ENCODE results near the gene ALK. TPM values are rescaled to one million over a fixed set of nuclear protein-coding genes. Genes with fewer than 3 reads are reported as not detected.

Gene ALK
- polyA plus RNA-seq, 1 of the 3 experiments (the other 2 are of a cell fraction): 0.30 TPM

- Histone ChIP-seq H3K4me1 (ENCODE audit: control insufficient read depth in 1 of 2, insufficient read depth in 2 of 2, low read depth in 1 of 2, low read length in 1 of 2) (no peaks in the 10 kb centered on the region; a peak in 2 of 4 replicates), H3K9me3 (no peaks in the 10 kb centered on the region), H4K20me1 (ENCODE audit: insufficient read depth) (no peaks in the 10 kb centered on the region), H3K9me2 (no peaks in the 10 kb centered on the region), H3K27me3 (ENCODE audit: insufficient read depth) (no peaks in the 10 kb centered on the region), H3F3A (replicated peaks; ENCODE audit: insufficient read depth) (no peaks in the 10 kb centered on the region), H3K4me3 (ENCODE audit: low read depth in 2 of 2, low read length in 1 of 2) (no peak overlapping the region), H3K79me2 (ENCODE audit: insufficient read depth) (no peaks in the 10 kb centered on the region), H3K27ac (ENCODE audit: low read depth in 2 of 2, low read length in 1 of 2) (no peak overlapping the region), H3K9ac (no peak overlapping the region), H3K36me3 (replicated peaks in 1 of 2; ENCODE audit: control insufficient read depth in 1 of 2, insufficient read depth in 2 of 2, low read length in 1 of 2) (peaks cover 10 to 52% of the 10 kb centered on the region in 2 experiments), H3K4me2 (no peak overlapping the region), H2AFZ (ENCODE audit: low read depth) (no peak overlapping the region)
- no peak for DNase-seq
- POLR2A ChIA-PET: no interaction called here
- TF ChIP-seq EZH2phosphoT487 (IDR thresholded peaks at IDR 0.05; ENCODE audit: borderline replicate concordance, low read depth) (no peak), RAD21 (IDR thresholded peaks at IDR 0.05; ENCODE audit: low read length) (no peak), NRF1 (IDR thresholded peaks at IDR 0.05; ENCODE audit: low read depth, low read length) (no peak), JUND (IDR thresholded peaks at IDR 0.05) (no peak), SIN3A (IDR thresholded peaks at IDR 0.05; ENCODE audit: borderline replicate concordance, low read depth, low read length) (no peak), RFX5 (IDR thresholded peaks at IDR 0.05; ENCODE audit: low read length) (no peak), TAF1 (IDR thresholded peaks at IDR 0.05; ENCODE audit: borderline replicate concordance, low read depth, low read length) (no peak), CTCF (IDR thresholded peaks at IDR 0.05) (no peak), FOXM1 (IDR thresholded peaks at IDR 0.05; ENCODE audit: low read depth) (no peak), GABPA (IDR thresholded peaks at IDR 0.05; ENCODE audit: low read depth) (no peak), FOXJ3 (CRISPR knock-in tag; IDR thresholded peaks at IDR 0.05) (no peak), RXRA (IDR thresholded peaks at IDR 0.05; ENCODE audit: borderline replicate concordance, low read depth) (no peak), POLR2AphosphoS5 (IDR thresholded peaks at IDR 0.05; ENCODE audit: low read depth, low read length) (no peak), PBX3 (IDR thresholded peaks at IDR 0.05) (no peak), RCOR1 (IDR thresholded peaks at IDR 0.05; ENCODE audit: low read length) (no peak)
- CTCF ChIA-PET: interaction anchor here (1.1 to 2.0 kb wide), 6 partner anchors 11 to 228 kb away, joined by 3 to 6 read pairs (median 4); no protein-coding TSS in a partner anchor
- WGBS (ENCODE audit: low lambda C conversion rate): 98% methylated on average over 1 of the region's 1 CpG
Observed at GRCh38 chr2:29186817-29187216, 734.6 kb downstream of the ALK start.

GRCh38 chr2:29184531-29184930, 736.9 kb downstream of the ALK start:
- H3K4me1 ChIP-seq (ENCODE audit: control insufficient read depth in 1 of 2, insufficient read depth in 2 of 2, low read depth in 1 of 2, low read length in 1 of 2): peaks cover 0 to 3% of the 10 kb centered on the region in 2 experiments; a peak in 2 of 4 replicates
- H3K36me3 ChIP-seq (replicated peaks in 1 of 2; ENCODE audit: control insufficient read depth in 1 of 2, insufficient read depth in 2 of 2, low read length in 1 of 2): peaks cover 10 to 45% of the 10 kb centered on the region in 2 experiments
- H3K79me2 ChIP-seq (ENCODE audit: insufficient read depth): no peaks in the 10 kb centered on the region
- WGBS (ENCODE audit: low lambda C conversion rate): 96% methylated on average over 6 of the region's 6 CpGs
- H3K27me3 ChIP-seq (ENCODE audit: insufficient read depth): no peaks in the 10 kb centered on the region
- H3K9ac ChIP-seq: no peak overlapping the region
- no peaks in the 10 kb centered on the region for H3K9me3 ChIP-seq
- no peak for DNase-seq
- POLR2A ChIA-PET: no interaction called here
- no peak overlapping the region for H3K27ac ChIP-seq (ENCODE audit: low read depth in 2 of 2, low read length in 1 of 2)
- CTCF ChIA-PET: interaction anchor here (0.7 to 2.2 kb wide), 4 partner anchors 9 to 226 kb away, joined by 3 to 8 read pairs (median 6); no protein-coding TSS in a partner anchor
- no peak overlapping the region for H3K4me2 ChIP-seq
- H3K9me2 ChIP-seq: no peaks in the 10 kb centered on the region
- H2AFZ ChIP-seq (ENCODE audit: low read depth): no peak overlapping the region
- no peaks in the 10 kb centered on the region for H4K20me1 ChIP-seq (ENCODE audit: insufficient read depth)
- H3K4me3 ChIP-seq (ENCODE audit: low read depth in 2 of 2, low read length in 1 of 2): no peak overlapping the region
- no peaks in the 10 kb centered on the region for H3F3A ChIP-seq (replicated peaks; ENCODE audit: insufficient read depth)
- TF ChIP-seq GATA2 (CRISPR knock-in tag; IDR thresholded peaks at IDR 0.05) (no peak), PBX3 (IDR thresholded peaks at IDR 0.05) (no peak), NRF1 (IDR thresholded peaks at IDR 0.05; ENCODE audit: low read depth, low read length) (no peak), TCF12 (IDR thresholded peaks at IDR 0.05) (no peak), RFX5 (IDR thresholded peaks at IDR 0.05; ENCODE audit: low read length) (no peak), CTCF (IDR thresholded peaks at IDR 0.05) (no peak), JUND (IDR thresholded peaks at IDR 0.05) (no peak), USF1 (IDR thresholded peaks at IDR 0.05; ENCODE audit: borderline replicate concordance, low read depth) (no peak)
